Adrenal gland (tissue), 5 donors: Measurements from ENCODE around the gene EIF4E.

Experiments used
- CTCF ChIP-seq, 6 experiments: fragments of 450-650 bp in 4 of 6; fragments of 200-600 bp in 2 of 6; sonication (generic) in 1 of 6; IDR thresholded peaks; 1 replicate in 5 of 6; 2 replicates in 1 of 6; pipeline versions ENCODE4 v1.5.1 to v1.8.0; 2016 to 2021; ENCODE audit warnings: antibody characterized with exemption in 6 of 6, mild to moderate bottlenecking in 2 of 6, moderate library complexity in 1 of 6
- POLR2A ChIP-seq, 2 donors: fragments of 450-650 bp; IDR thresholded peaks; one replicate each; pipeline ENCODE4 v1.6.1; 2017; ENCODE audit warnings: antibody characterized with exemption in 2 of 2, mild to moderate bottlenecking in 2 of 2, moderate library complexity in 1 of 2
- donor health status: DM: no; HTN: no; CAD: no.

DNA sequence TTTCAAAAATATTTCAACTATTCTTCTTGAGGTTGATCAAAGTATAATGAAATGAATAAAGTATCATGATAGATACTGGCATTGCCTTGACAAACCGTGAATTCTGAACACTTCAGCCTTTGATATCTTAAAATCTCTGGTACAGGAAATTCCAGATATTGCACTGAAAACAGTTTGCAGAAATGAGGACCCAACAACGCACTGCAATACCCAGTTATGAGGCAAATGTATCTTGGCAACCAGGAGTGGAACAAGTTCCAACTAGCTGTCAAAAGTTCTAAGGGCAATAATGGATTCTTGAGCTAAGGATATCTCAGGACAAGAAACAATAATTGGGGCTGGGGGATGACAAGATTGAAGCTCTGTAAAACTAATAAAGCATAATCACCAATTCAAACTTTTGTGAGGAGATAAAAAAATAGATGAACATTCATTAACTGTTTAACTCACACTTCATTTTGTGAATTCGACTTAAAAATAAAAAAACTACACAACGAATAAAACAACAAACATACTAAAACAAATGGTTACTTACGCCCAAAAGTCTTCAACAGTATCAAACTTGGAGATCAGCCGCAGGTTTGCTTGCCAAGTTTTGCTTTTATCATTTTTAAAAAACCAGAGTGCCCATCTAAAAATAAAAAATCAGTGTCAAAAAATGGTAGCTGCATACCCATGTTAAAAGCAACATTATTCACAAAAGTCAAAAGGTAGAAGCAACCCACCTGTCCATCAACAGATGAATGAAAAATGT lies 38.1 kb downstream of the EIF4E start:
- TF ChIP-seq POLR2A (IDR thresholded peaks at IDR 0.05) (no peak), CTCF (IDR thresholded peaks at IDR 0.05) (no peak)
